Measurements from ENCODE around the gene CKAP2L.
A peak's percentile ranks its signal among the peaks of the same experiment; 100 is the strongest.
"Not testable (repeated sequence)": the region's sequence is repeated elsewhere in the genome, so short reads cannot be mapped to it uniquely, and the experiment has no call there.

Gene CKAP2L

DNA sequence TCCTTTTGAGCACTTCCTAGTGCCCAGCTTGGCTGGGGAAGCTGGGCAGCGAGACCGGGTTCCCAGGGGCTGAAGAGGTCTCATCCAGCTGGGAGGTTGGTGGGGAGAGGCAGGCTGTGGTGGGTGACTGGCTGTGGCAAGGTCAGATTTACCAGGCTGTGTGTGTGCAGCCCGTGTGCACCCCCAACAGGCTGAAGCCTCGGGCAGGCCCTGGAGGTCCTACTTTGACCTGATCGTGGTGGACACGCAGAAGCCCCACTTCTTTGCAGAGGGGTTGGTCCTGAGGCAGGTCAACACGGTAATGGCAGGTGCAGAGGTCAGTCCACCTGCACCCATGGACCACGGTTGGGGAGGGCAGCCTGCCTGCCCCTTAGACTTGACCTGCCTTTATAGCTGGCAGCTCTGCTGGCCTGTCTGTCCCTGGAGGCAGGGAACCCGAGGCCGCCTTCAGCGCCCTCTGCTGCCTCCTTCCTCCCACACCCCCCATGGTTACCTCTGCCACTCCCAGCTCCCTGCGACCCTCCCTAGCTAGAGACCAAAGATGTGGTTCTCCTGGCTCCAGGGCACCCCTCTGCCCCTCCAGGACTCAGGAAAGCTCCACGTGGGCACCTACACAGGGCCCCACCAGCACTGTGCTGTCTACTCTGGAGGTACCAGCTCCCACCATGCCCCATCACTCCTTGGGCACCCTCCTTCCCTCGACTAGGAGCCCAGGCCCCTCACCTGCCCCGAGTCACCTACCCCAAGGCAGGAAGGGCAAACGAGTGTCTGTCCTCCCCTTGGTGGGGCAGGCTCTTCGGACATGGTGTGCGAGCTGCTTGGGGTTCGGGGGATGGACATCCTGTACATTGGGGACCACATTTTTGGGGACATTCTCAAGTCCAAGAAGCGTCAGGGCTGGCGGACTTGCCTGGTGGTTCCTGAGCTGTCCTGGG, 39.6 kb downstream of the CKAP2L start:
- DNase-seq: peak in 1 of 5 donors; percentile 43

DNA sequence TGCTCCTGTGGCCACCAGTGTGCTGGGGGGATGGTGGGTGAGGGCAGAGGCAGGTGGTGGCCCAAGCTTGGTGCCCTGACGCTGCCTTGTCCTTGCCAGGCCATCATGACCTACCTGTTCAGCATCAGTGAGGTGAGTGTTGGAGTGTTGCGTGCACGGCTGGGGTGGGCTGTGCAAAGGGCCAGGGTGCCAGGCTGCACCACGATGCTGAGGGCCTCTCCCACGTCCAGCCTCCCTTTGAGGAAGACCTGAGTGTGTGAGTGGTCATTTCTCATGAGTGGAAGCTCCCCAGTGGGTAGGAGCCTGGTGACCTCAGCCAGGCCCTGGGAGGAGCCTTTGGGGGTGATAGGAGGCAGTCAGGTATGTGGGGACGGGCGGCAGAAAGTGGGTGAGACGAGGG, 40.4 kb downstream of the CKAP2L start:
- DNase-seq: no peak

DNA sequence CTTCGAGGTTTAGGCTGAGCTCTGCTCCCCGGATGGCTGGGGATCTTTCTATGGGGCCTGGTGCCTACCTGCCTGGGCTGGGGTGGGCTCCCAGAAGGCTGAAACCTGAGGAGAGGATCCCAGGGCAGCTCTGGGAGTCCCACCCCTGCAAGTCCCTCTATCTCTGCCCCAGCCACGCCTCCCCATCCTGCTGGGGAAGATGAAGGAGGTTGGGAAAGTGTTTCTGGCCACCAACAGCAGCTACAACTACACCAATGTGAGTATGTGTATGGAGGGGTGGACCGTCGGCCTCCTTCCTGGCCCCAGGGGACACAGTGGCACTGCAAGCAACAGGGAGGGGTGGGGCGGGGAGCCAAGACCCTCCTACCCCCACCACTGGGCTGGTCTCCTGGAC, 40.9 kb downstream of the CKAP2L start:
- DNase-seq: no peak

DNA sequence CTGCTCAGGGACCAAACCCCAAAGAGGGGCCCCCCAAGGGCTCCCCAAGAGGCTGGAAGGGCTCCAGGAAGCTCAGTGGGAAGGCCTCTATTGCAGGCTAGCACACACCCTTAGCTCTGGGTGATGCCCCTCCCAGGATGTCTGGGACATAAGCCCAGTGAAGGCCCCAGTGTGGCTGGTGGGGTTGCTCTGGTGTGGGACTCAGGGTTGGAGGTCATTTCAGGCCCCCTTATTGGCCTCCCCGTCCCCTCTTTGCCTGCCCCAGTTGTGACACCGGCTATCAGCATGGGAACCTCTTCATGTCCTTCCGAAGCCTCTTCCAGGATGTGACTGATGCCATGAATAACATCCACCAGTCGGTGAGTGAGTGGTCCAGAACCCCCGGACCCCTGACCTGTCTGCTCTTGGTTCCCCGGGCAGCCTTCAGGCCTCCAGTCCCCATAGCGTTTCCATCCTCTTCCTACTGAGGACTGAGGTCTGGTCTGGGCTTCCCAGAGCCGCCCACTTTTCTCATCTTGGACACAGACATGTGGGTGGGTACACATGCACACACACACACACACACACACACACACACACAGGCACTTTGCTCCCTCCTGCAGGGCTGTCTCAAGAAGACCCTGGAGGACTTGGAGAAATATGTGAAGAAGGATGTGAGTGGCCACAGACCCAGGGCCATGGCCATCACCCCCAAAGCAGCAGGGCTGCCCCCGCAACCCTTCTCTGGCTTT, 41.4 kb downstream of the CKAP2L start:
- no peak for DNase-seq

DNA sequence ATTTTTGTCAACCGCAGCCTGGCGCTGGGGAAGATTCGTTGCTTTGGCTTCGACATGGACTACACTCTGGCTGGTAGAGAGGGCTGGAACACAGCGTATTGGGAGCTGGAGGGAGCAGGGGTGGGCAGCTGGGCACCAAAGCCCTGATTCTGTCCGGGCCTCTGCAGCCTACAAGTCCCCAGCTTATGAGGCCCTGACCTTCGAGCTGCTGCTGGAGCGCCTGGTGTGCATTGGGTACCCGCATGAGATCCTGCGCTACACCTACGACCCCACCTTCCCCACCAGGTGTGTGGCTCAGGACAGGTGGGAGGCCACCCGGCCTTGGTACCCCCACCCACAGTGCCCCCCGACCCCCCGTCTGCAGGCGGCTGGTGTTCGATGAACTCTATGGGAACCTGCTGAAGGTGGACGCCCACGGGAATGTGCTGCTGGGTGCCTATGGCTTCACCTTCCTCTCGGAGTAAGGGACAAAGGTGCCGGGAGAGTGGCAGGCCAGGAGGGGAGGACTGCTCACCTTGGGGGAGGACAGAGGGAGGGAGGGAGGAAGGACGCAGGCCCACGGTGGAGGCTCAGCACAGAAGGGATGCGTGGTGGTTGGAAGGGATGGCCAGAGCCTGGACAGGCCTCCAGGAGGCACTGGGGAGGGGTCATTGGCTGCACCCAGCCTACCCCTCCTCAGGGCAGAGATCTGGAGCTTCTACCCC, 42.4 kb downstream of the CKAP2L start:
- no peak for DNase-seq

DNA sequence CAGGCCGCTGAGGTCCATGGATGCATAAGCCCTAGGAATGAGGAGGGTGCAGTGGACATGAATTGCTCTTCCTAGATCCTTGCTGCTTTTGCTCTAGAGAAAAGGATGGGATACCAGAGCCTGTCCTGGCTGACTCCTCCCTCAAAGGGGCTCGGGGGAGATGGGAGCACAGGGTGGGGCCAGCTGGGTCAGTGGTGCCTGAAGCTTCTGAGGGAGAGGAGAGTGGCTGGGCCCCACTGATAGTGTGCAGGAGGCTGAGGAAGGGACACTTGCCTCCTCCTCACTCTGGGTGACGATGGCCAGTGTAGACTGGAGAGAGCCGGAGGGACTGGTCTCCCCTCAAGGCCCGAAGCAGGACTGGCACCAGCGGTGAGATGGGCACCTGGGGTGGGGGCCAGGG, 43.6 kb downstream of the CKAP2L start, which contains the start of gene NT5DC4:
Gene NT5DC4 (plus strand): TSS at position 236 of the 400 bp plus-strand sequence. CDS start 60 bp downstream, at position 296.
- DNase-seq: no peak

DNA sequence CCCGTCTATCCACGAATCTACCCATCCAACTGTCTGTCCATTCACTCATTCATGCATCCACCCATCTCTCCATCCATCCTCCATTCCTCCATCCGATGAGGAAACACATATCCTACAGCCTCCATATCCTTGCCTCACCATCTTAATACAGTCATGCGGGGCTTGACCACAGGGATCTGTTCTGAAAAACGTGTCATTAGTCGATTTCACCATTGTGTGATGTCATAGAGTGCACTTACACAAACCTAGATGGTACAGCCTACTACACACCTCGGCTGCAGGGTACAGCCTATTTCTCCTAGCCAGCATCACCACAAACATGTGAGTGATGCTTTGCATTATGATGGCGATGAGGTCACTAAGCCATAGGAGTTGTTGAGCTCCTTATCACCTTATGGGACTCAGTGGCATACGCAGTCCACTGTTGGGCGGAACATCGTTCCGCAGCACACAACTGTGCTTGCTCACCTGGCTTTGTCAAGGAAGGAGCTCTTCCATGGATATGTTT, 45.5 kb downstream of the CKAP2L start:
- DNase-seq: no peak

DNA sequence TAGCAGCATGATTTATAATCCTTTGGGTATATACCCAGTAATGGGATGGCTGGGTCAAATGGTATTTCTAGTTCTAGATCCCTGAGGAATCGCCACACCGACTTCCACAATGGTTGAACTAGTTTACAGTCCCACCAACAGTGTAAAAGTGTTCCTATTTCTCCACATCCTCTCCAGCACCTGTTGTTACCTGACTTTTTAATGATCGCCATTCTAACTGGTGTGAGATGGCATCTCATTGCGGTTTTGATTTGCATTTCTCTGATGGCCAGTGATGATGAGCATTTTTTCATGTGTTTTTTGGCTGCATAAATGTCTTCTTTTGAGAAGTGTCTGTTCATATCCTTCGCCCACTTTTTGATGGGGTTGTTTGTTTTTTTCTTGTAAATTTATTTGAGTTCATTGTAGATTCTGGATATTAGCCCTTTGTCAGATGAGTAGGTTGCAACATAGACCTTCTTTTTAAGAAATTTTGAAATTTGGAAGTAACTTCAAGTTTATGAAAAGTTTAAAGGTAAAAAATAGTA, 47.5 kb downstream of the CKAP2L start:
- DNase-seq: not testable (repeated sequence)

DNA sequence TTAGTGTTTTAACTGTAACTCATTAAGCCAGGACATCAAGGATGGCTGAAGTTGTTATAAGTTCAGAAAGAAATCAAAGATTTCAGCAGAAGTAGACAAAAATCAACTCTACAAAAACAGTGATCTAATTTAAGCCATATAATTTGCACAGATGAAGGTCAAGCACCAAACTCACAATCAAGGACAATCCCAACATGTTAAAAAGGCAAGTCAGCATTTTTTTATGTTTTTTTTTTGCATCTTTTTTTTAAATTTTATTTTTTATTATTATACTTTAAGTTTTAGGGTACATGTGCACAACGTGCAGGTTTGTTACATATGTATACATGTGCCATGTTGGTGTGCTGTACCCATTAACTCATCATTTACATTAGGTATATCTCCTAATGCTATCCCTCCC, 48.3 kb downstream of the CKAP2L start:
- DNase-seq: not testable (repeated sequence)

DNA sequence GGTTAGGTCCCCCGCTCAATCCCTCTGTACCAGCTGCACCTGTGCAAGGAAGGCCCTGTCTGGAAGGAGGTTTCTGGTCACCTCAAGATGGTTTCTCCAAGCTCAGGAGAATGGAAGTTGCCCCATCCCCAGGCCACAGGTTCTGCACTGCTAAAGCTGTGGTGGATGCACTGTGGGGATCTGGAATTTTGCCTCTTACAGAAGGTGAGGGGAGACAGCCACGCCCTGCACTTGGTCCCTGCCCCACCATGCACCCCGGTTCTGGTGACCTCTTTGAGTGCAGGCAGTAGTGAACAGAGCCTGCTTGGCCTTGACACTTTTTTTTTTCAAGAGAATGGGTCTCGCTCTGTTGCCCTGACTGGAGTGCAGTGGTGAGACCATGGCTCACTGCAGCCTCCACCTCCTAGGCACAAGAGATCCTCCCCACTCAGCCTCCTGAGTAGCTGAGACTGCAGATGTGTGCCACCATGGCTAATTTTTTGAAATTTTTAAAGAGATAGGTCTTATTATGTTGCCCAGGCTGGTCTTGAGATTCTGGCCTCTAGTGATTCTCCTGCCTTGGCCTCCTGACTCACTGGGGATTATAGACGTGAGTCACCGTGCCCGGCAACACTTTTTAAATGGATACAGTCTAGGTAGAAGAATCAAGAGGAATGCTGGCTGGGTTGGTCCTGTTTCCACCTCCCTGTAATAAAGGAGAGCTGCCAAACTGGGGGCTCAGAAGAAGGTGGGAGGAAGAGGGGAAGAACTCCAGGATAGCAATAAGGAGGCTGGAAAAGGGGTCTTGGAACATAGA, 49.4 kb downstream of the CKAP2L start:
- DNase-seq: no peak

DNA sequence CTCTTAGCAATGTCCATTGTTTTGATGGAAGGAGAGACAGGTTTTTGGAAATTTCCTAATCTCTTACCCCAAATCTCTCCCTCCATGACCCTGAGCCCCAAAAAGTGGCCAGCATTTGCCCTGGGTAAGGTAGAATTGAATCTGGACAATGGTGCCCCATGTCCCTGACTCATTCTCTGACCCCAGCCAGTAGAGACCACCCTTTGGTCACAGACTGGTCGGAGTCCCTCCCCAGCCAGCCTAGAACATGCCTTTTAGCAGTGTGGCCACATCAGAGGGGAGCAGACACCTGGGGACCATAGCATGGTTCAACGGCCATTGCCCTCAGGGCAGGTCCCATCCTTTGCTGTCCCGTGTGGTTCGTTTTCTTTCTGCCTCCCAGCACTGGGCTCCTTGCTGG, 50.1 kb downstream of the CKAP2L start:
- DNase-seq: no peak

DNA sequence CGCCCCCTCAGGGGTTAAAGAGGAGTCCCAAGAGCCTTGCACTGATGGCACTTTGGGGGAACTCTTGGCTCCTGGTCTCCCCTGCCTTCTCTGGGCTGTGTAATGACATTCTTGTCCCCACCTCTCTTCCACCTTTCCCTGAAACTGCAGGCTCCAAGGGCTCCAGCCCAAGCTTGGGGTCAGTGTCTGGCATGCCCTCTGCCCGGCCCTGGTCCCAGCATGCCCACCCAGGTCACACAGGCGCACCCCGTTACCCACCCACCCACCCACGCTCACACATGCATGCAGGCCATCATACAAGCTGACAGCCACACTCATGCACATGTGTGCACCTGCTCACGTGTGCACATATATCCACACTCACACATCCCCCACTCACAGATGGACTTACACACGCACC, 50.5 kb downstream of the CKAP2L start:
- DNase-seq: no peak

DNA sequence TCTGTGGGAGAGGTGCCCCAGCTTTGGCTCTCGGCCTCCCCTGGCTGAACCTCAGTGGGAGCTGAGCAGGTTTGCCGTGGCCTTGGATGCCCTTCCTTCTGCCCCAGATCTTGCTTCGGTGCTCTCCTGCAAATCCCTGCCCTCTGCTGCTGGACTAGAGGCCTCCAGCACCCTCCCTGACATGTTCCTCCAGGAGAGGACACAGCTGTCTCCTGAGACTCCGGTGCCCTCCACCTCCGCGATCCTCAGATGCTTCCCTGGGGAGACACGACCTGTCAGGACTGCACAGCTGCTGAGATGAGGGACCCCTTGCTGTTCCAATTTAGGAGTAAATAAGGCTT, 50.9 kb downstream of the CKAP2L start:
- no peak for DNase-seq

DNA sequence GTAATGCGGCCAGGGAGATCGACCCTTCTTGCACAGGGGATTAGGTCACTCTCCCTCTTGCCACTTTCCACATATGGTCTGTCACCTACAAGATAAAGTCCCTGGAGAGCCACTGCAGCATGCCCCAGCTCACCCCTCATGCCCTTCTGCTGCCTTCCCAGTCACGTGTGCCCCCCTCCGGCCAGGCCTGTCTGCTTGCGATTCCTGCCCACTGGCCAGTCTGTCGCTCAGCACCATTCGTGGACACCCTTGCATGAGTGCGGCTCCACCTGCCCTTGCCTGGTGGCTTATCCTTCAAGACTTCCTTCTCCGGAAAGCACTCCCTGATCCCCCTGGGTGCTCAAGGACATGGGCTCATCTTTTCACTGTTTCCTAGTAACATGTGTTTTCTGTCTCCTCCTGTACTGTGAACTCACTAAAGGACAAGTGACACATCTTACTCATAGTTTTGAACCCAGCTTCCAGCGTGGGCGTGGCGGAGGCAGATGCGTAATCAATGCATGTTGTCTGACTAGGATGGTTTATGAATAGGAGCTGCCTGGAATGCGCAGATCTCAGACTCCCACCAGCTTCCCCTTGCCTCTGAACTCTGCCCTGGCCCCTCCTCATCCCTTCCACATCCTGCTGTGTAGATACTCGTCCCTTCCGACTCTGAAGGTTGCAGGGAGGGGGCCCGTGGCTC, 51.4 kb downstream of the CKAP2L start:
- DNase-seq: no peak

DNA sequence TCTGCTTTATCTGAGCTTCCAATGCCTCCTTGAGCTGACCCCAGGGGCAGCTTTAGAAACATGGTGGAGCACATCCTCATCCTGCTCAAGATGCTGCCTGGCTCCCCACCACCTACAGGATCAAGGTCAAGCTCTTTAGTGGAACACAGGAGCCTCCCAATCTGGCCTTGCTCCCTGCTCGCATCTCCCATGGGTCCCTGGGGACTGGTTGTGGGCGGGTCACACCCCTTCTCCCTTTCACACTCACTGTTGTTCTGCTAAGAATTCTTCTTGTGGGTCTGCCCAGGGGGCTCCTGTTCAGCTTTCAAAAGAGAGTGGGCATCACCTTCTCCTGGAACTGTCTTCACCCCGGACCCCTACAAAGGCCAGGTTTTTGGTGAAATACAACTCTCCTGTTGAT, 51.9 kb downstream of the CKAP2L start:
- no peak for DNase-seq

DNA sequence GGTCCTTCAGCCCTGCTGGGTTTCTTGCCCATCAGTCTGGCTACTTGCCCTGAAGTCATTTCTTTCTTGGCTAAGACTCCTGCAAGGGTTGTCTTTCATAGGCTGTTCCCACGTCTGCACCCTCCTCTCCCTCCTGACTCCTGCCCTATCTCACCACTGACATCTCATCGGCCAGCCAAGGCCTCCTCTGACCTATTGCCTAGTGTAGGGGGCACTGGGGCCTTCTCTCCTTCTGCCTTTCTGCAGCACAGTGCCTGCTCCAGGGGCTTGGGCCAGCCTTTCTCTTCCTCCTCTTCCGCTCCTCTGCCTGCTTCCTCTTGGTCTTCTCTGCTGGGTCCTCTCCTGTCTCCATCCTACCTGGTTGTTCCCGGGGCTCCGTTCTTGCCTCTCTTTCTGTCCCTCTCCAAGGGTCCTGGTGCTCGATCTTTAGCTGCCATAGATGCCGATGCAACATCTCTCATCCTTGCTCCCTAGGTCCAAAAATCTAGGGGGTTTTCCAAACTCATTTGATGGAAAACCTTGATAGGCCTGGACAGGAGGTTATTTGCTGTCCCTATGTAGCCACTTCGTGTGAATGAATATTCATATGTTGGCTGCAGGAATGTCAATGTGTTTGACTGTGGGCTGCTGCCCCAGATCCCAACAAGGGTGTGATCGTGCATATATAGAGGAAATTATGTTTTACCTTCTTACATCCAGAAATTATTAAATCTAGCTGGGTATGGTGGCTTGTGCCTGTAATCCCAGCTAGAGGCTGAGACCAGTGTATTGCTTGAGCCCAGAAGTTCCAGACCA, 53.3 kb downstream of the CKAP2L start:
- no peak for DNase-seq

DNA sequence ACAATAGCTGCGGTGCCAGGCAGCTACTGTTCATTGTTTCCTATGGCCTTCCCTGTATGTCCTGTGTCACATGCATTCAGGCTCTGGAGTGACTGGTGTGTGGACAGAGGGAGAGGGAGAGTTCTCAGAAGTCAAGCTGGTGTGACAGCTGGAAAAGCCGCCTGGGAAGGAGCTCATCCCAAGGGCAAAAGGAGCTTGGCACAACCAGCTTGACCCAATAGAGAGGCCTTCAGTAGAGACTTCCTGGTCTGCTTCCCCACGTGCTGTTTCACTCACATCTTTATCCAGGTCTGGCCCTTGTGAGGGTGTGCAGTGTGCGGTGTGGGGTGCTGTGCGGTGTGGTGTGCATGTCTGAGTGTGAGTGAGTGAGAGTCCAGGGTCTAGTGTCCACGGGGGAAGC, 54.7 kb downstream of the CKAP2L start:
- DNase-seq: no peak

DNA sequence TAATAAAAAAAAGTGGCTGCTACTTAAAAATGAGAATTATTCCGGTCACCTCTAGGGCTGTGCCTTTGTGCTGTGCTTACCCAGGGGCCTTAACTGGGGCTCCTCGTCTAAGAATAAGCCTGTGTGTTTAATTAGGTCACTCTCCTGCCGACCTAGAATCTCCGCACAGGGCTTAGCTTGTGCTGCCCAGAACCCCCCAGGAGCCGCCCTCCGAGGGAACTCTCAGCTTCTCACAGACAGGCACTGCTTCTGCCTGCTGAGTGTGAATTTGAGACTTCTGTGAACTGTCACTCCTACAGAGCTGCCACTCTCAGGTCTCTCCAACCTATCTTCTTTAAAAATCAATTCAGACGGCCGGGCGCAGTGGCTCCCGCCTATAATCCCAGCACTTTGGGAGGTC, 55.4 kb downstream of the CKAP2L start:
- no peak for DNase-seq

DNA sequence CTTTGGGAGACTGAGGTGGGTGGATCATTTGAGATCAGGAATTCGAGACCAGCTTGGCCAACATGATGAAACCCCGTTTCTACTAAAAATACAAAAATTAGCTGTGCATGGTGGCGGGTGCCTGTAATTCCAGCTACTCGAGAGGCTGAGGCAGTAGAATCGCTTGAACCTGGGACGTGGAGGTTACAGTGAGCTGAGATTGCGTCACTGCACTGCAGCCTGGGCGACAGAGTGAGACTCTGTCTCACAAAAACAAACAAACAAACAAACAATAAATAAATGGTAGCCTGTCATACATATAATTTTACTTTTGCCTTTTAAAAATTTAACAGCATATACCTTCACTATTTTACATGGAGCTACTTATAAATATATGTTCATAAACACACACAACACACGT, 57.5 kb downstream of the CKAP2L start:
- DNase-seq: not testable (repeated sequence)

DNA sequence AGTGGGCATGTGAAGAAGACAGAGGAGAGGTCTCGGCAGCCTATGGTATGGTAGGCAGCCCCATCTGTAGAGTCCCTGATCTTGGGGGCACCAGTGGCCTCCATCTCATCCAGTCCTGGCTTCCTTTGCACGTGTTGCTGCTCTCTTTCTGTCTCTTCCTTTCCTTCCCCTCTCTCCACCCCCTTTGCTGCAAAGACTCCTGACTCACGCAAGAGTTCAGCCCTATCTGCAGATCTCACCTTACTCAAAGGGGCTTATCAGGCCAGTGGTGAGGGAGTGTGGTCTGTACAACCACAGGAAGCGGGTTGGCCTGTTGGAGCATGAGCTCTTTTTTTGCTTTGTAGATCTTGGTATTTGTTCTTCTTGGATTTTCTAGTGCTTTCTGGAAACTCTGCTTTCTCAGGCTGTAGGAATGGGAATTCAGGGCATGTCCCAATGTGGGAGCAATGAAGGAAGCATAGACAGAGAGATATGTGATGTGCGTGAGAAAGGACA, 58.2 kb downstream of the CKAP2L start:
- DNase-seq: peak in 1 of 5 donors; percentile 87
